GM19468 (cell line): ENCODE measurements around the gene NR2E1.

Source experiments
- ATAC-seq: cut with Tn5 transposase; IDR thresholded peaks from one replicate; pipeline ENCODE4 v1.9.1; 2021; ENCODE audit warnings: mild to moderate bottlenecking, moderate library complexity, moderate number of reproducible peaks; ENCODE audit not compliant: unreplicated experiment; ENCODE audit errors: extremely low read depth

The NR2E1 gene

GRCh38 chr6:108152446-108152845 lies 13.4 kb upstream of the NR2E1 start:
- ATAC-seq, result no peak

GRCh38 chr6:108156180-108156937 lies 9.5 kb upstream of the NR2E1 start:
- no peak for ATAC-seq

- no peak for ATAC-seq
Measured at GRCh38 chr6:108156938-108157233, 8.9 kb upstream of the NR2E1 start.

GRCh38 chr6:108157234-108157980 lies 8.4 kb upstream of the NR2E1 start:
- no peak for ATAC-seq

- ATAC-seq, result no peak
Measured at GRCh38 chr6:108157981-108158525, 7.8 kb upstream of the NR2E1 start.

GRCh38 chr6:108159981-108160380 lies 5.8 kb upstream of the NR2E1 start:
- no peak for ATAC-seq

- no peak for ATAC-seq
Measured at GRCh38 chr6:108161724-108162282, 4.0 kb upstream of the NR2E1 start.

GRCh38 chr6:108163267-108163643 lies 2.6 kb upstream of the NR2E1 start:
- no peak for ATAC-seq

GRCh38 chr6:108163644-108164542 lies 1.9 kb upstream of the NR2E1 start:
- no peak for ATAC-seq

GRCh38 chr6:108164543-108164814 lies 1.3 kb upstream of the NR2E1 start:
- no peak for ATAC-seq

GRCh38 chr6:108164815-108165706 lies 761 bp upstream of the NR2E1 start:
- ATAC-seq, result no peak

GRCh38 chr6:108166664-108167448 lies 1.0 kb downstream of the NR2E1 start:
- no peak for ATAC-seq

GRCh38 chr6:108167449-108168089 lies 1.7 kb downstream of the NR2E1 start:
- ATAC-seq, result no peak

- no peak for ATAC-seq
Measured at GRCh38 chr6:108168090-108168463, 2.3 kb downstream of the NR2E1 start.

- no peak for ATAC-seq
Measured at GRCh38 chr6:108168501-108169463, 3.0 kb downstream of the NR2E1 start.

GRCh38 chr6:108169464-108170331 lies 3.9 kb downstream of the NR2E1 start:
- ATAC-seq, result no peak
